Measurements from ENCODE around the gene ITGA11.

DNA sequence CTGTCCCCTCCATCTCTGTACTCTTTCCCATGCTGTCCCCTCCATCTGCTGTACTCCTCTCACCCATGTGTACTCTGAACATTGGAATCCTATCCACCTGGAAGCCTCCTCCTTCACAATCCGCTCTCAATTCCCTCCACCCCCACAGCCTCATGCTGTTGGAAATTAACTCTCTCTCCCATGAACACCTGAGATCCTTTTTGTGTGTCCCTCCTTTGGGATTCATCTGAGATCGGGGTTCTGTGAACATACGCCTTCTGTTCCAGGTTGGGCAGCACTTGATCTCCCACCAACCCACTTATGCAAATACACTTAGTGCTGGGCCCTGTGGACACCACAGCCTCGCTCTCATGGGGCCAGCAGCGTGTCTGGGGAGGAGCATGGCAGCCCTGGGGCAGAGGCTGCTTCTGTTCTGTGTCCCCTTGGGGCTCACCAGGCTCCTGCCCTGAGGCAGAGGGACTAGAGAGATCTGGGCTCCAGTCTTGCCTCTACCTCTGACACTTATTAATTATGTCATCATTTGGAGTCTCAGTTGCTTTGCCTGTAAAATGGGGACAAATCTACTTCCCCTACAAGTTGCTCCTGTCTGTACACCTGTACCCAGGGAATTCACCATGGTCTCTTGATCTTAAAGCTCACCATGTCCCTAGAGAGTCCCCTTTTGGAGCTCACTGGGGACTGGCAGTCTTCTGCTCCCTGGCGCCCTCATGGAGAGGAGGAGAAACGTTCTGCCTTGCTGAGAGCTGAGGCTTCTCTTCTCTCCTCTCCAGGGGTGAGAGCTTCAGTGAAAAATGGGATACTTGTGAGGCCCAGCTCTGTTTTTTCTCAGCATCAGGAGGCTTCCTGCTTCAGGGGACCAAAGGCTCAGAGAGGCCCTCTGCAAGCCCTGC lies 42.7 kb downstream of the ITGA11 start:
- TF ChIP-seq POLR2AphosphoS5 (IDR thresholded peaks at IDR 0.05; ENCODE audit: low read depth): no peak
- no peak for TF ChIP-seq NANOG (IDR thresholded peaks at IDR 0.05; ENCODE audit: borderline replicate concordance)
- TF ChIP-seq EZH2 (IDR thresholded peaks at IDR 0.05; ENCODE audit: low read depth, unreplicated experiment): no peak
- TF ChIP-seq, protein P1, sequence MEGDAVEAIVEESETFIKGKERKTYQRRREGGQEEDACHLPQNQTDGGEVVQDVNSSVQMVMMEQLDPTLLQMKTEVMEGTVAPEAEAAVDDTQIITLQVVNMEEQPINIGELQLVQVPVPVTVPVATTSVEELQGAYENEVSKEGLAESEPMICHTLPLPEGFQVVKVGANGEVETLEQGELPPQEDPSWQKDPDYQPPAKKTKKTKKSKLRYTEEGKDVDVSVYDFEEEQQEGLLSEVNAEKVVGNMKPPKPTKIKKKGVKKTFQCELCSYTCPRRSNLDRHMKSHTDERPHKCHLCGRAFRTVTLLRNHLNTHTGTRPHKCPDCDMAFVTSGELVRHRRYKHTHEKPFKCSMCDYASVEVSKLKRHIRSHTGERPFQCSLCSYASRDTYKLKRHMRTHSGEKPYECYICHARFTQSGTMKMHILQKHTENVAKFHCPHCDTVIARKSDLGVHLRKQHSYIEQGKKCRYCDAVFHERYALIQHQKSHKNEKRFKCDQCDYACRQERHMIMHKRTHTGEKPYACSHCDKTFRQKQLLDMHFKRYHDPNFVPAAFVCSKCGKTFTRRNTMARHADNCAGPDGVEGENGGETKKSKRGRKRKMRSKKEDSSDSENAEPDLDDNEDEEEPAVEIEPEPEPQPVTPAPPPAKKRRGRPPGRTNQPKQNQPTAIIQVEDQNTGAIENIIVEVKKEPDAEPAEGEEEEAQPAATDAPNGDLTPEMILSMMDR (conservative IDR thresholded peaks at IDR 0.05; ENCODE audit: low read depth in 2 of 2): peak in 1 of 2 experiments; percentile 48; a peak in 2 of 4 replicates
- TF ChIP-seq CREB1 (CRISPR knock-in tag; IDR thresholded peaks at IDR 0.05; ENCODE audit: low read depth): no peak
- TF ChIP-seq ZNF114 (CRISPR knock-in tag; IDR thresholded peaks at IDR 0.05): no peak
- TF ChIP-seq, protein P2, sequence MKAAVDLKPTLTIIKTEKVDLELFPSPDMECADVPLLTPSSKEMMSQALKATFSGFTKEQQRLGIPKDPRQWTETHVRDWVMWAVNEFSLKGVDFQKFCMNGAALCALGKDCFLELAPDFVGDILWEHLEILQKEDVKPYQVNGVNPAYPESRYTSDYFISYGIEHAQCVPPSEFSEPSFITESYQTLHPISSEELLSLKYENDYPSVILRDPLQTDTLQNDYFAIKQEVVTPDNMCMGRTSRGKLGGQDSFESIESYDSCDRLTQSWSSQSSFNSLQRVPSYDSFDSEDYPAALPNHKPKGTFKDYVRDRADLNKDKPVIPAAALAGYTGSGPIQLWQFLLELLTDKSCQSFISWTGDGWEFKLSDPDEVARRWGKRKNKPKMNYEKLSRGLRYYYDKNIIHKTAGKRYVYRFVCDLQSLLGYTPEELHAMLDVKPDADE (IDR thresholded peaks at IDR 0.05): no peak

All from GM23338 (cell line).